GM19395 (cell line): ENCODE results near the gene SLC7A4.
"Not testable (repeated sequence)": the region's sequence is repeated elsewhere in the genome, so short reads cannot be mapped to it uniquely, and the experiment has no call there.

ENCODE experiments used
- ATAC-seq: cut with Tn5 transposase; IDR thresholded peaks from one replicate; pipeline ENCODE4 v1.9.1; 2021; ENCODE audit warnings: mild to moderate bottlenecking, moderate library complexity; ENCODE audit not compliant: unreplicated experiment

The SLC7A4 gene

DNA sequence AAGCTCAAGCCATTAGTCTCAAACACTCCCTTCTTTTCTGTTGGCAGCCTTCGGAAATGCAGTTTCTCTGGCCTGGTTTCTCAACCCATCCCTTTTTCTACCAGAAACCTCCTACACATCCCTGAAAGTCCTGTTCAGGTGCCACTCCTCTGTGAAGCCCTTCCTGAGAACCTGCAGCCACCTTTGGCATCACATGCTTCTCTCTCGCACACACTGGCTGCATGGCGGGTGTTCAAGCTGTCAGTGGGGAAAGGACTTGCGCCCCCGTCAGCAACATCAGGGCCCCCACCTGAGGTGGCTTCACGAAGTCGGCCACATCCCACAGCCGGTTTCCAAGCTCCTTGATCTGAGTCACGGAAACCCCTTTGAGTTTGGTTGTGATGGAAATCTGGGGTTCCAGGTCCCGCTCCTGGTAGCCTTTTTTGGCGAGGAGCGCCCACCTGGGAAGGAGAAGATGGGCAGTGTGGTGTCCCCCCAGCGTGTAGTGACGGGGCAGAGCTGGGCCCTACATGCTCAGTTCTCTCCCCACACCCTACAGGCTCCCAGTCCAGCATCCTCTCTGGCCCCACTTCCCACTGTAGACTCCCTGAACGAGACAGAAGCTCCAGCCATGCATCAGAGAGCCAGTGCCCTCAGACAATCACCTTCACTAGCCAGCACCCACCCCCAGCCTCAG lies 11.6 kb upstream of the SLC7A4 start:
- no peak for ATAC-seq

DNA sequence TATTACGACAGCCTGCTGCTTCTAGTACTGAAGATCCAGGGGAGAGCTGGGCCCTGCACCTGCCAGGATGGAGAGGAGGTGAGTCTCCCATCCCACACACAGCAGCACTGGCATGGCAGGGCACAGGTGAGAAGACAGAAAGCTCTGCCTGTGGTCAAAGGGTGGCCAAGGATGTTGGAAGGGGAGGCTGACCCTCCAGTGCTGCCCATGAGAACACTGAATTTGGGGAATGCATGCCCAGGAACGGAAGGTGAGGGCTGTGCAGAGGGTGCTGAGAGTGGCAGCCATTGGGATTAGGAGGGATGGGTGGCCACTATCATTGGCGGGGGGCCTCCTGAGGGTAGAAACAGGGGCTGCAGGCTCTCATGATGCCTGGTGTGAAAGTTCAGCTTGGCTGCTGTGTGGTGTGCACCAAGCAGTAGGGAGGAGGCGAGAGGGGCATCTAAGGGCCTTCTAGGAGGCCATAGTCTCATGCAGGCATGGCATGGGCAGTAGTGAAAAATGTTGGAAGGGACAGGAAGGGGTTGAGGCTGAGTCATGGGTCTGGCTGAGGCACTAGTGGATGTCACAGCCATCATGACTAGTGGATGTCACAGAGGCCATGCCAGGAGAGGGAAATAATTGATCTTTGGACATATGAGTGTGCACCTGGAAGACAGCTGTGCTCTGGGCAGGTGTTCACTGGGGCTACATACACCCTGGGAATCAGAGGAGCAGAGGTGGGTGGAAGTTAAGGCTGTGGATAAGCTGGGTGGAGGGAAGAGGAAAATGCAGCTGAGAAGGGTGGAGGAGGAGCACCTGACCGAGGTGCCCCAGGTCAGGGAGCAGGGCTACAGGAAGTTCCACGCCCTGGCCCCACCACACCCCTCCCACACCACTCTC lies 10.9 kb upstream of the SLC7A4 start:
- no peak for ATAC-seq

- ATAC-seq: no peak
These were observed 9.6 kb upstream of the SLC7A4 start for GRCh38 chr22:21041937-21042336.

- ATAC-seq: not testable (repeated sequence)
These were observed 6.8 kb upstream of the SLC7A4 start for GRCh38 chr22:21039158-21039557.

GRCh38 chr22:21038405-21038804 lies 6.0 kb upstream of the SLC7A4 start:
- ATAC-seq: no peak

DNA sequence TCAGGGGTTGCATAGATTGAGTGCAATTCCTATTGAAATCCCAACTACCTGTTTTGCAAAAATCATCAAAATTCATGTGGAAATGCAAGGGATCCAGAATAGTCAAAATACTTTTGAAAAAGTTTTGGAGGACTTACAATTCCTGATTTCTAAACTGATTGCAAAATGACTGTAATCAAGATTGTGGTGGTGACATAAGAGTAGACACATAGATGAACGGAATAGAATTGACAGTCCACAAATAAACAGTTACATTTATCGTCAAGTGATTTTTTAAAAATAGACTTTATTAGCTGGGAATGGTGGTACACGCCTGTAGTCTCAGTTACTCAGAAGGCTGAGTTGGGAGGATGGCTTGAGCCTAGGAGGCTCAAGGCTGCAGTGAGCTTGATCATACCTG lies 2.6 kb upstream of the SLC7A4 start:
- no peak for ATAC-seq

DNA sequence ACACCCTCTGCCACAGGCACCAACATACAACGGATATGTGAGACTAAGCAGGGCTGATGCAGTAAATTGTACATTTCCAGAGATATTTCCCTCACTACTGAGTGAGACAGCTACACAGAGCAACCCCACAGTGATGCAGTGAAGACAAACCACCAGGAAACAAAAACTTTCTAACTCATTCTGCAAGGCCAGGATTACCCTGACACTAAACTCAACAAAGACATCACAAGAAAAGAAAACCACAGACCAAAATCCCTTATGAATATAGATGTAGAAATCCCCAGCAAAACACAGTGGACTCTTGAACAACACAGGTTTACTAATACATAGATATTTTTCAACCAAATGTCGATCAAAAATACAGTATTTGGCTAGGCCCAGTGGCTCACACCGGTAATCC lies 1.5 kb upstream of the SLC7A4 start:
- ATAC-seq: no peak

DNA sequence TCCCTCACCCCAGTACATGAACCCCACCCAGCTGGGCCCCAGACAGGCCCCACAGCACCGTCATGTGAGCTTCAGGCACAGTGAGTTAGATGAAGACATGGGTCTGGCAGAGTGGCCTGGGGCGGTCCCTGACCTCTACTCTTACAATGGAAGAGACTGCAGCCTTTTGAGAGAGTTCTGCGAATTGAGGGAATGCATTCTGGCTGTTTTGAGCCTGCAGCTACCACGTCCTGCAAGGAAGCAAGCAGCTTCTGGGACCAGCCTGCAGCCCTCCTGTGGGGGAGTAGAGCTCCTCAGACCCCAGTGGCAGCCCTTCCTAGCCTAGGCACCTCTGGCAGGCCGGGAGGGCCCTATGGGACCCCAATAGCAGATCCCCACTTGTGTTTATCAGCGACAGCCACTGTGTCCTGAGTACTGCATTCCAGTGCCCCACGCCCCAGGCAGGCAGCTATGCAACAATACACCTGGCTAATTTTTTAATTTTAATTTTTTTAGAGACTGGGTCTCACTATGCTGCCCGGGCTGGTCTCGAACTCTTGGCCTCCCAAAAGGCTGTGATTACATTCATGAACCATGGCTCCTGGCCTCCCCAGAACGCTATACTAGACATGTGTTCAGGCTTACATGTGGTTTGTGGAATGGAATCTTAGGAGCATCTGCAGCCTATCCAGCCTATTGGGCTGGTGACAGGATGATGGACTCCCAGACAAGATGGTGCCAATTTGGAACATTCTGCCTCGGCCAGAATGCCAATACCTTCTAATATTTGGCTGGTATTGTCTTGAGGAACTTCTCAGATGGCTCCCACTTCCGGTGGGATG lies 717 bp upstream of the SLC7A4 start:
- no peak for ATAC-seq

DNA sequence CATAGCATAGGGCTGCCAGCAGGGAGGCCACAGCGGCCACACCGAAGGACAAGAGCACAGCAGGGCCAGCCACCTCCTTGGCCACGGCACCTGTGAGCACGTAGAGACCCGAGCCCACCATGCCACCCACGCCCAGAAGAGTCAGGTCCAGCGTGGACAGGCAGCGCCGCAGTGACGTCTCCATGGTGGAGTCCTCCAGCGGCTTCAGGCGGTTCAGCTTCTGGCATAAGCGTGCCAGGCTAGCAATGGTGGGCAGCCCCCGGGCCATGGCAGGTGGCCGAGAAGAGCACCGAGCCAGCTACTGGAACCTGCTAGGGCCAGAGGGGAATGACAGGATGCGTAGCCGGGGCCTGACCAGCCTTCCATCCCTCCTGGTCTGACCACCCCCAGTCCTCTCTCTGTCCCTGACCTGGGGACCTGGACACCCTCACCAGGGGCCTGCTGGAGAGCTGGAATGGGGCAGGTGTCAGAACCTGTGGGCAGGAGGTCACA lies 770 bp downstream of the SLC7A4 start:
- ATAC-seq: no peak

- no peak for ATAC-seq
These were observed 1.5 kb downstream of the SLC7A4 start for GRCh38 chr22:21030621-21031544.

GRCh38 chr22:21030032-21030431 lies 2.3 kb downstream of the SLC7A4 start:
- no peak for ATAC-seq

DNA sequence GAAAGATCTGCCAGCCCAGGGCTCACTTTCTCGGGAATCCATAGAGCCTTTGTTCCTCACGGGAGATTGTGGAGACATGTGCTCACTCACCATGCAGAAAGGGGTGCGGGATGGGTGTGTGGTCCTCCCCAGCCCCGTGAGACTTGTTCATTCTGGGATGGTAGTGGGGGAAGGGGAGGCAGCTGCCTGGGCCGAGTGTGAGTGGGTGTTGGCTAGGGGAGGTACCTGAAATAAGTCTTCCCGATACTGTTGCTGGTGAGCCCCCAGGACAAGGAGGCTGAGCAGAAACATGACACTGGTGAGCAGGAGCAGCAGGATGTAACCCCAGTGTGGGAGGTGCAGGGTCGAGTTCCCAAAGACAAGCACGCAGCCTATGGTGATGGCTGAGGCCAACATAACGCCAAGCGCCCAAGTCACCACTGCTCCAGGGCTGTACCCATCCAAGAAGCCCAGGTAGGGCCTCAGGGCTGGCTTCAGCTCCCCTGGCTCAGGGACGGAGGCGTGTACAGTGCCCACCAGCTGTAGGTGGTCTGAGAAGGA lies 2.8 kb downstream of the SLC7A4 start:
- ATAC-seq: no peak

DNA sequence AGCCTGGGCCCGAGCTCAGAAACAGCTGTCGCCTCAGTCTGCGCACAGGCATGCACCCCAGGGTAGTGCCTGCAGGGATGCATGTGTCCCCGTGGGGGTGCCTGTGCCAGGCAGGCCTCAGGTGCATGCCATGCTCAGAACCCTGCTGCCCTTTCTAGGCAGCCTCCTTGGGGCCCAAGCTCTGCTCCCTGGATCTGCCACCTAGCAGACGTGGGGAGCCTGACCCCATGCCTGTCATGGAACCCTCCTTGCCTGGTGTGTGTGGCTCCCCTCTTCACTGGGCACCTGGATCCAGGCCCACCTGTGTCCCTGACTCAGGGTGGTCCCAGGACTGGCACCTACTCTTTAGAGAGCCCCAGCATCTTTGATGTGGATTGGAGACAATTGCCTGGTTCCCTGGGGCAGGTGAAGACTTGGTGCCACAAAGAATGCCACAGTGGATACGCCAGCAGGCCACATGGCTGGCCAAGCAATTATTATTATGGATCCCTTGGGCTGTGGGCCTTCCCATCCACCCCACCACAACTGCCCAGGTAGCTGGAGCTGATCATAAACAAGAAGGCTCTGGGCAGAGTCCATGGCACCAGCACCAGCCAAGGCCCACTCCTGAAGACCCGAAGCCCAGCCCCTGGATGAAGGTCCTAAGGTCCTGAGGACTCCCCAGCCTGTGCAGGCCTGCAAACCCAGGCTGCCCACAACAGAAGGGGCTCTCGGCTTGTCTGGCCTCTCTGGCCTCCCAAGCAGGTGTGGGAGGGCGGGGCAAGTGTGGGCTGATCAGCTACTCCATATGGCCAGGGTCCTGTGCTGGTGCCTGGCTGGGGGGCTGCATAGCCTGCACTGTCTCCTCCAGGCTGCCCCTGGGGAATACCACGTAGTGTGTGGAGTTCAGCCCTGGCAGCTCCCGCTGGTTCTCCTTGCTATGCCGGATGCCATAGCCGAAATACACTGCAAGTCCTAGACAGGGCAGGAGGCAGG lies 3.8 kb downstream of the SLC7A4 start:
- no peak for ATAC-seq

DNA sequence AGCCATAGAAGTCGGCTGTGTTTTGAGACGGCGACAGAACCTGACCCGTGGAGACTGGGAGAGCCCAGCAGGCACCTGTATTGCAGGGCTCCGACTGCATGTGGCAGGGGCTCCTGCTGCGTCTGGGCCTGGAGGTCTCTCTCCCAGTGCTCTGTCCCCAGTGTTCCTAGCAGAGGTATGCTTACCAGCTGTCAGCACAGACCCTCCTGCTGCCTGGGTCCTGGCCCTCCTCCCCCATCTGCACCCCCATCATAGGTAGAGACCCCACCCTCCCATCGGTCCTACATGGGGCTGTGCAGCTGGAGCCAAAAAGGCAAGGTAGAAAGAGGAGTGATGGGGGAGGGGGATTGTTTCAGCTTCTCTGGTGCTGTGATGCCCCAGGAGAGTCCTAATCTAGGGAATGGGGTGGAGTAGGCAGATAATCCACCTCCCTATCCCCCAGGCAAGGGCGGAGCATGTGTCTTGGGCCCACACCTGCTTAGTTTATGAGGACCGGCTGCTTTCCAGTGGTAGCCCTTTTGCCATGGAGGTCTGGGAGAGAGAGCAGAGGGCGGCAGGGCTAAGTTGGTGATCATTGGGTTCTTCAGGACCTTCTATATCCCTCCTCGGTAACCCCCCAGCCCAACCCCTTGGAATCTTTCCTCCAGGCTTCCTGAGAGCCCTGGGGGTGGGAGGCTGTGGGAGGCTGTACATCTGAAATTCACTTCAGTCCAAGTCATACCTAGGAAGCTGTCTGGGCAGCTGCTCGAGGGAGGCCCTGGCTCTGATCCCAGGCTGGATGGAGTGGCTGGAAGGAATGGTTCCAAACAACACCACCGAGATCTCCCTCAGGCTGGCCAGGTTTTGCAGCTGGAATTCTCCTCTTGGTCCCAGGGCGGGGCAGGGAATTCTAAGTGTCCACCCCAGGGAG lies 5.3 kb downstream of the SLC7A4 start:
- no peak for ATAC-seq

GRCh38 chr22:21025763-21026755 lies 6.3 kb downstream of the SLC7A4 start:
- no peak for ATAC-seq

- no peak for ATAC-seq
These were observed 7.1 kb downstream of the SLC7A4 start for GRCh38 chr22:21025266-21025665.
